Forelimb muscle (tissue), 1 donor: Measurements from ENCODE around the gene ARHGEF25. TPM values are rescaled to one million over a fixed set of nuclear protein-coding genes. Genes with fewer than 3 reads are reported as not detected.

Source experiments
- DNase-seq: peaks from one replicate; pipeline ENCODE4 v3.0.0-alpha.2; 2013; ENCODE audit warnings: low read depth
- polyA plus RNA-seq: library from polyadenylated mRNA; unstranded; fragments of 120-200 nt; gene quantifications from one replicate; pipeline ENCODE4 v1.2.1, GENCODE V29; 2013; ENCODE audit not compliant: insufficient read length

The ARHGEF25 gene
- polyA plus RNA-seq, 1 donor, result 25.4 TPM

DNA sequence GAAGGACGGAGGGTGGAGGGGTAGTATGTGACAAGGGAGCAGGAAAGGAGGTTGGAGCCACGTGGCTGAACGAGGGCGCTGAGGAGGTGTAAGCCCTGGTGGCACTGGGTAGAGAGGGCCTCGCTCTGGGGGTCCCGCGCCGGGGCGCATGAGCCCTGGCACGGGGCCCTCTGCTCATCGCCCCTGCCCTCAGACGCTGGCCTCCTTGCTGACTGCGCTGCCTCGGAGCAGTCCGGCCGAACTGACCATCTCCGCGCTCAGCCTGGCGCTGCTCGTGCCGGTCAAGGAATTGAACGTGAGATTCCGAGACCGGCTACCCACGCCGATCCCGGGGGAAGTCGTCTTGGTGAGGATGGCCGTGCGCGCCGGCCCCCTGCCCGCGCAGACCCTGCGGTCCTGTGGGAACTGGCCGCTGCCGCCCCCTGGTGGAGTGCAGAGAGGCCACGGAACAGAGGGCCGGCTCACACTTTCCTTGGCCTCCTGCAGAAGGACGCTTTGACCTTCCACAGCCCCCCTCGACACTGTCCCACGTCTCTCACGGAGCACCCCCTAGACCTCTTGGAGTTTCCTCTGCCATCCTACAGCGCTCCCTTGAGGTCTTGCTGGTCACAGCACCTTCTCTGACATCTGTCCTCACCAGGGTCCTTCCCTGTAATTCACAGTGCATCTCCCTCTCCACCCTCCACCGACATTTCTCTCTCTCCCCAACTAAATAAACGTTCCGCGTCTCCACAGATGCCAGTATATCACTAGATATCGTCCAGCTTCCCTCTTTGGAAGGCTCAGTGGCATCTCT, 10.5 kb downstream of the ARHGEF25 start:
- DNase-seq, result no peak

DNA sequence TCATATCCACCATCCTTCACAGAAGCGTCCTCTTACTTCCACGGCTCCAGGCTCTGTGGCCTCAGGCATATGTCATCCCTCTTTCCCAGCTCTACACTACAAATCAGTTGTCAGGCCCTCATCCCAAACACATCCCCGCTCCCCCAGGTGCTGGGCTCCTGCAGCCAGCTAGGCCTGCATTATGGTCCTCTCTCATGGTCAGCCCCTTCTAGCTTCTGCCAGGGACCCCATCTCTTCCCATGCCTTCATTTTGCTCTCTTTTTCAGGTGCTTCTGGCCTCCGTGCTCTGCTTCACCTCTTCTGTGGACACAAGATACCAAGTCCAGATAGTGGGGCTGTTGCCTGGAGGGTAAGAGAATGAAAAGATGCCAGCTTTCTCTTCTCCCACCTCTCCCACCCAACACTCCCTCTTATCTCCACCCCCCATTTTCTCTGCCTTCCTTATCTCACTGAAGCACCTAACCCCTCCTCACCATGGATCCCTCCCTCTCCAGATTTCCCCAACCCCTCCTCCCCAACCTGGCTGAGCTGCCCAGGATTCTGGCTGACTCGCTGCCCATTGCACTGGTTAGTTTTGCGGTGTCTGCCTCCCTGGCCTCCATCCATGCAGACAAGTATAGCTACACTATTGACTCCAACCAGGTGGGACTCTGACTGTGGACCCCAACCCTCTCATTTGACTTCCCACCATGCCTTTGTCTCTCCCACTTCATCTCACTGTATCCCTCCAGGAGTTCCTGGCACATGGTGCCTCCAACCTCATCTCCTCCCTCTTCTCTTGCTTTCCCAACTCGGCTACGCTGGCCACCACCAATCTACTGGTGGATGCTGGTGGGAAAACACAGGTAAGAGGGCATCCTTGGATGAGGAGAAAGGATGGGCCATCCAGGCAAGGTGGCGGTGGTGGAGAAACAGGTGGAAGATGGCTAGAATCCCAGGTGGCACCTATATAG, 11.3 kb downstream of the ARHGEF25 start:
- DNase-seq, result no peak

- DNase-seq, result no peak
Observed at GRCh38 chr12:57623385-57623784, 12.2 kb downstream of the ARHGEF25 start.

DNA sequence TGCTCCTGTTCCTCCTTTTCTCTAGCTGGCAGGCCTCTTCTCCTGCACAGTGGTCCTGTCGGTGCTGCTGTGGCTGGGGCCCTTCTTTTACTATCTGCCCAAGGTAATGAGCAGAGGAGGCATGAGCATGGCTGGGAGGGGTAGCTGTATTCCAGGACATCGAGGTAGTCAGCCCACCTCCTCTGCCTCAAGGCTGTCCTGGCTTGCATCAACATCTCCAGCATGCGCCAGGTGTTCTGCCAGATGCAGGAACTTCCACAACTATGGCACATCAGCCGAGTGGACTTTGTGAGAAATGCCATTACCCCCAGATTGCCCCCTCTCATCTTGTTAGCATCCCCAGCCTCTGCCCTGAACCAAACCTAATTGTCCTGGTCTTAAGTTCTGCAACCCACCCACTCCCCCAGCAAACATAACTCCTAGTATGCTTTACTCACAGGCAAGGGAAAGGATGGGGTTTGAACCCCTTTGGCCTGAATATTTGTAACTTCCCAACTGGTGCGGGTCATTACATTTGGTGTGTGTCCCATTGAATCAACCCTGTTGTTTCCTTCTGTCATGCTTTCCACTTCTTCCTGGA, 12.7 kb downstream of the ARHGEF25 start:
- no peak for DNase-seq

DNA sequence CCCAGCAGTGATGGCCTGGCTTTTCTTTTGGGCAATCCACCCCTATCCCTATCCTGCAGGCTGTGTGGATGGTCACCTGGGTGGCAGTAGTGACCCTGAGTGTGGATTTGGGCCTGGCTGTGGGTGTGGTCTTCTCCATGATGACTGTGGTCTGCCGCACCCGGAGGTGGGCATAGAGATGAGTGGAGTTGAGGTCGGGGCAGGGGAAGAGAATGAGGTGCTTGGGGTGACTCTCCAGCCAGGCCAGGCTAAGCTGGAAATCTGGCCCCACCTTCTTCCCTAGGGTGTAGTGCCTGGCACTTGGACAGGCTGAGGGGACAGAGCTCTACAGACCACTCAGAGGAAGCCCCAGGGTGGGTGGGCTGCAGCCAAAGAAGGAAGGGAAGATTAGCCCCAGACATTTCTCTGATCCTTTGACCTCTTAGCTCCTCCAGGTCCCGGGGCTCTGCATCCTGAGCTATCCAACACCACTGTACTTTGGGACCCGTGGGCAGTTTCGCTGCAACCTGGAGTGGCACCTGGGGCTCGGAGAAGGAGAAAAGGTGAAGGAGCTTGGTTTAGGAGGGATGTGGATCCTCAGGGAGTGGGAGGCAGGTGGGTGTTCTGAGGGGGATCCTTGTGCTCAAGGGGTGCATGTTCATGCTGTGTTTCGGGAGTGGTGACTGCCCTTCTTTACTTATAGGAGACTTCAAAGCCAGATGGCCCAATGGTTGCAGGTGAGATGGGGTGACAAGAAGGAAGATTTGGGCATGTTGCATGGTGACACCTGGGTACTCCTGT, 13.4 kb downstream of the ARHGEF25 start:
- no peak for DNase-seq

DNA sequence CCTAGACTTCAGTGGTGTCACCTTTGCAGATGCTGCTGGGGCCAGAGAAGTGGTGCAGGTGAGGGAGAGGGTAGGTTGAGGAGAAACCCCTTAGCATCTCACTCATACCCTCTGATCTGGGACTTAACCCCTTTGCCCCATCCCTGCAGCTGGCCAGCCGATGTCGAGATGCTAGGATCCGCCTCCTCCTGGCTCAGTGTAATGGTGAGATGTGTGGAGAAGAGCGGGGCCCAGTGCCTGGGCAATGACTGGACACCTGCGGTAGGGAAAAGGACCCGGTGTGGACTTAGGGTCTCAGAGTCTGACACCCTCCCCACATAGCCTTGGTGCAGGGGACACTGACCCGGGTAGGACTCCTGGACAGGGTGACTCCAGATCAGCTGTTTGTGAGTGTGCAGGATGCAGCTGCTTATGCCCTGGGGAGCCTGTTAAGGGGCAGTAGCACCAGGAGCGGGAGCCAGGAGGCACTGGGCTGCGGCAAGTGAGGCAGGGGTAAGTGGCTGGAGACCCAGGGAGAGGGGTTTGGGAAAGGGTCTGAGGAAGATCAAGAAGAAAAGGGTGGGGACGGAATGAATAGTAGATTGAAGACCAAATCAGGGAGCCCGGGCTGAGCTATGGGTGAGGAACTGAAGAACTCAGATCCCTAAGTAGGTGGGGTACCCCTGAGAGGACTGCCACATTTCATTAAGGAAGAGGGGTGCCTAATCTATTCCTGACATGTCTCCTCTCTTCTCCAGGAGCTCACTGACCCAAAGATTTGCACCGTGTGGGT, 14.2 kb downstream of the ARHGEF25 start:
- no peak for DNase-seq

GRCh38 chr12:57626111-57626920, 15.1 kb downstream of the ARHGEF25 start:
- no peak for DNase-seq

GRCh38 chr12:57626921-57627445, 15.7 kb downstream of the ARHGEF25 start:
- no peak for DNase-seq

- DNase-seq, result no peak
Observed at GRCh38 chr12:57627501-57628279, 16.5 kb downstream of the ARHGEF25 start.

DNA sequence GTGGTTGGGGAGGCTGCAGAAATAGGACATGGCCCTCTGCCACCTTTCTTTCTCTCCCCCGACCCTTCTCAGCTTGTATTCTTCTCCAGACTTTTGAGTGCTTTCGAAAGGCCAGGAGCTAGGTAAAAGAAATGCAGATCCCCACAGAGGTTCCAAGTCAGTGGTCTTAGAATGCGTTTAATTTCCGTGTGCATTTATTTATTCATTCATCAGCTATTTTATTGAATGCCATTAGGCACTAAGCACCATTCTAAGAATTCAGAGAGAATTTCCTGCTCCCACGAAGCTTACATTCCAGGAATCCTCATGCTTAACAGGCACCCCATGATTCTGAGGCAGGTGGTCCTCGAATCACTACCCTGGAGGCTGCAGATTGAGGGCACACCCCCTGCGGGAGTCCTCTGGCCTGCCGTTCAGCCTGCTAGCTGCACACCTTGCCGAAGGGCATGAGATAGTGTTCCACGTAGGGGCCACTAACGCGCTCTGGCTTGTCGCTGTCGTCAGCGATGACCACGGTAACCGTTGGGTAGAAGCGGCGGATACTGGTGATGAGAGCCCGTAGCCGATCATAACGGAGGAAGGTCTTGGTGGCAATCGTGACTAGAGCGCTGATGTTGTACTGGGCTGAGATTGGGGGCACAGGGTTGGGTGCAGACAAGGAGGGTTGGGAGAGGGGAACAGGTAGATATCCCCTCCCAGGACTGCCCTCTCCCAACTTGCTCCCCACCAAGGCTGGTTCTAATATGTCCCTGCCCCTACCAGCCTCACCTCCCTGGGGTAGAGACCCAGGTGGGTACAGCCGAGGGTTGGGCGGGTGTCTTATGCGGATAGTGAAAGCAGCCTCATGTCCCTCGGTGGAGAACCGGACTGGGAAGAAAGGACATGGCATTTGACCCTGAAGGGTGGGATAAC, 17.3 kb downstream of the ARHGEF25 start:
- no peak for DNase-seq

- DNase-seq, result no peak
Observed at GRCh38 chr12:57629897-57630471, 18.7 kb downstream of the ARHGEF25 start.

DNA sequence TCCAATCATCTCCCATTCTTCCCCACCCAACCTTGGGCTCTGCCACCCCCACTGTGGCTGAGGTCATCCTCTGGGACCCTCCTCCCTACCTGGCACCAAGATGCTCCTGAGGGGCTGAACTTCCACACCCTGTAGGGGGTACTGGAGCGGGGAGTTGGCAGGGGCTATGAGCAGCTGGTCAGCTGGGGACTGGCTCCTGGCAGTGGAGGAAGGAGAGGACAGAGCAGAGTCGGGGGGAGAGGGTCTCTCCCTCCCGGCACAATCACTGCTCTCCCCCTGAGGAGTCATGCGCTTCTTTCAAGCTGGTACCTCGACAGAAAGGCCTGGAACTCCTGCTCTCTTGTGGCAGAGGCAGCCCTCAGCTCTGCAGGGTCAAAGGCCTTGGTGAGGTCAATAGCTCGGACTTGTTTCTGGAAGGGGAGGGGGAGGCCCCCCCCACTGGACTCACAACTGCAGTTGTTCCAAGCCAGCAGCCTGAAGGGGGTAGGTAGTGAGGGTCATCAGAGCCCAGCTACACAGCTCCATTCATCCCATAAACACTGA, 19.7 kb downstream of the ARHGEF25 start:
- no peak for DNase-seq

GRCh38 chr12:57631566-57632072, 20.4 kb downstream of the ARHGEF25 start:
- DNase-seq, result no peak

- no peak for DNase-seq
Observed at GRCh38 chr12:57632073-57632957, 21.1 kb downstream of the ARHGEF25 start.

DNA sequence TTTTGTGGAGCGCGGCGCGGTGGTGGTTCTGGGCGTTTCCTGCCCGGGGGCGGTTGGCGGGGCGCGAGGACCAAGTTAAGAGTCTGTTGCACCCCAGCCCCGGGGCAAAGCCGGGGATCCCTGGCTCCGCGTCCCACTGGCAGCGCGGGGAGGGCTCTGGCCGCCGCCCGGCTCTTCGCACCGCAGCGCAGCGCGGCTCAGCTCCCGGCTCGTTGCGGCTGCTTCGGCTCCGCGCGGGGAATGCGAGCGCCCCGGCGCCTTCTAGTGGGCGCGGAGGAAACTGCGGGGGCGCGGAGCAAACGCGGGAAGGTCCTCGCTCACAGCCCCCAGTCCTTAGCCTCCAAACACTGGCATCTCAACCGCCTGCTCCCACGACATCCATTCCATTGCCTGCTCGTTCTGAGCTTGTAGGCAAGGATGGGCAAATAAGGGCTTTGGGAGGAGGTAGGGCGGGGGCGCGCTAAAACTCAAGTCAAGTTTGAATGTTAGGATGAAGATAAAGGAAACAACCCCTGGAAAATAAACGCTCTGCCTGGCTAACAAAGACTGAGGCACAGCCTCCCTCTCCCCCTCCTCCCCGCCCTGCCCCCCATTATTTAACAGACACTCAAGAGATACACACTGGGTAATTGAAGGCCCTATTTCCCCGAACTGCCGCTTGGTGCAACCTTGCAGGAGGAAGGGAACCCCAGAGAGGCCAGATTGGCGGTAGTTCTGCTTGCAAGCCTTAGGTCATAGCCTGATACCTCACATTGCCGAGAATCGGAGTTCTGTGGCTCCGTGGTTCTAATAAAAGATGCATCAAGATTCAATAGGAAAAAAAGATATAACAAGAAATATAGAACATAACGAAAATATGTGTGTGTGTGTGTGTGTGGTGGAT, 22.0 kb downstream of the ARHGEF25 start, which contains the start of gene B4GALNT1:
TSS of gene B4GALNT1 (minus strand) at position 244 of the 883 bp plus-strand sequence. CDS start 1,069 bp downstream, outside the sequence.
- no peak for DNase-seq
